EH (cell line): Measurements from ENCODE around the gene FIZ1.

Source experiments
- DNase-seq: peaks from one replicate; pipeline ENCODE4 v3.0.0-alpha.2; 2015; ENCODE audit warnings: low read depth

The FIZ1 gene

GRCh38 chr19:55635856-55636440 lies 36.6 kb upstream of the FIZ1 start:
- DNase-seq, result no peak

DNA sequence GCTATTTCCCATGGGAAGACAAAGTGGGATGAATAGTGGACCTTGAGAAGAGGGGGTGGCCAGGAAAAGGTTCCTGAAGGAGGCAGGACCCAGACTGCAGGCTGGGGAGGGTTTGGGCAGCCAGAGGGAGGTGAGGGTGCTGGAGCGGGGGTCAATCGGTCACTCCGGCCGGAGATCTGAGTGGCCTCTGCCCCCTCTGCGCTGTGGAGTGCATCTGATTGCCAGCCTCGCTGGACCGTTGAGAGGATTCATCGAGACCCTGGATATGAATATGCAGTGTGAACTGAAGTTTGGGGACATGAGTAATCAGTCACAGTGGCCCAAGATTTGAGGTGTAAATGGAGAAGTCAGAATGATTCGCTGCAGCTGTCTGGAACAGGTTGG lies 36.0 kb upstream of the FIZ1 start:
- DNase-seq, result no peak

GRCh38 chr19:55633861-55634260 lies 34.5 kb upstream of the FIZ1 start:
- no peak for DNase-seq

- DNase-seq, result peak; percentile 89
Observed at GRCh38 chr19:55632463-55632834, 33.1 kb upstream of the FIZ1 start.

DNA sequence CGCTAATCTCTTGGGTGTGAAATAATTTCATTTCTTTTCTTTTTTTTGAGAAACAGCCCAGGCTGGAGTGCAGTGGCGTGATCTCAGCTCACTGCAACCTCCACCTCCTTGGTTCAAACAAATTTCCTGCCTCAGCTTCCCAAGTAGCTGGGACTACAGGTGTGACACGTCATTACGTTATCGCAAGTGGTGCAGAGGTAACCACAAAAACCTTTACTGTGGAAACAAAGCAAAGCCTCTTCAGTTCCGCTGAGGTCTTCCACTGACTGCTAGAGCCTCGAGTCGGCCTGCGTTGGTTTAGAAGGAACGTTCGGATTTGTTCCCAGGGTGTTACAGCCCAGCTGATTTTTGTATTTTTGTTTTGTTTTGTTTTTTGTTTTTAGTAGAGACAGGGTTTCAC lies 27.0 kb upstream of the FIZ1 start:
- DNase-seq, result no peak

DNA sequence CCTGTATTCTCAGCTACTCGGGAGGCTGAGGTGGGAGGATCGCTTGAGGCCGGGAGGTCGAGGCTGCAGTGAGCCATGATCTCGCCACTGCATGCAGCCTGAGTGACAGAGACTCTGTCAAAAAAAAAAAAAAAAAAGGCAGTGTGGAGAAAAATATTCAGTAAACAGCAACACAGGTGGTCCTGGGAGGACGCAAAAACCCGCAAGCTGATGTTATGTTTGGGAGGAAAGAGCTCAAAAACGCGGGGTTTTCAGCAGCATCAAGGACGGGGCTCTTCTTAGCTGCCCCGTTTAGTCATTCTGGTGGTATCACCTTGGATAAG lies 25.6 kb upstream of the FIZ1 start:
- no peak for DNase-seq

GRCh38 chr19:55624109-55625003 lies 25.0 kb upstream of the FIZ1 start, which contains the start of gene ZNF784:
TSS of gene ZNF784 (minus strand) at chr19:55624566. CDS start at chr19:55624561, 5 bp downstream.
- peak; percentile 91 for DNase-seq

- DNase-seq, result no peak
Observed at GRCh38 chr19:55623561-55623960, 24.2 kb upstream of the FIZ1 start.

- DNase-seq, result no peak
Observed at GRCh38 chr19:55623130-55623529, 23.8 kb upstream of the FIZ1 start.

DNA sequence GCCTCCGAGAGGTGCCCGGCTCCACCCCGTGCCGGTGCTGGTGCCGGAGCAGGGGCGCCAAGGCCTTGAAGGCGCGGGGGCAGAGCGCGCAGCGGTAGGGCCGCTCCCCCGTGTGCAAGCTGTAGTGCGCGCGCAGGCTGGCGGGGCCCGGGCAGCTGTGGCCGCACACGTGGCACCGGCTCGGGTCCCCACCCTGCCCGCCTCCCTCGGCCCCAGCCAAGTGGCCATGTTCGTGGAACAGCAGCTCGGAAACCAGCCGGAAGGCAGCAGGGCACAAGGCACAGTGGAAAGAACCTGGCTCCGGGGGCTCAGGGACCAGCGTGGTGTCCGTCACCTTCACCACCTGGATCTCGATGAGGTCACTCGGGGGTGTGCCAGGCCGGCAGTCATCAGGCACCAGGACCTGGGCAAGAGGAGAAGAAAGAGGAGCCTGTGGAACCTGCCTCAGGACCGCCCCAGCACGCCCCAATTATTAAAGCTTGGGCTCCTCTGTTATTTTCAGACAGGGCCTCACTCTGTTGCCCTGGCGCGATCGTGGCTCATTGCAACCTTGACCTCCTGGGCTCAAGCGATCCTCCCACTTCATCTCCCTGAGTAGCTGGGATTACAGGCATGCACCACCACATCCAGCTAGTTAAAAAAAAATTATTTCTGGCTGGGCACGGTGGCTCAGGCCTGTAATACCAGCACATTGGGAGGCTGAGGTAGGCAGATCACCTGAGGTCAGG lies 23.1 kb upstream of the FIZ1 start:
- no peak for DNase-seq

DNA sequence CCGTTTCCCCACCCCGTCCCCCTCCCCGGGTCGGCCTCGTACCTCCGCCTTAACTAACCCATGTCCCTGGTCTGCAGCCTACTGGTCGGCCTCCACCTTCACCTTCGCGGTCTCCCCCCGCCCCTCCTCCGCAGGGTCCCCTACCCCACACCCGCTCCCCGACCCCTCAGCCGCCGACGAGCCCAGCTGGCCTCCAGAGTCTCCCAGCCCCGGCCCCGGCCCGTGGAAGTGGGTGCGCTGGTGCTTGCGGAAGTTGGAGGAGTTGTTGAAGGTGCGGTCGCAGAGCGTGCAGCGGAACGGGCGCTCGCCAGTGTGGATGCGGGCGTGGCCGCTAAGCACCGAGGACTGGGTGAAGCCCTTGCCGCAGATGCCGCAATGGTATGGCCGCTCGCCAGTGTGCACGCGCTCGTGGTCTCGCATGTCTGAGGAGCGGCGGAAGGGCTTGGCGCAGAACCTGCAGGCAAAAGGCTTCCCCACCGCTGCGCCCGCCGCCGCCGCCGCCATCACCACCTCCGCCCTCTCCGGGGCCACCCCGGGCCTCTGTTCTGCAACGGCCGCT lies 22.4 kb upstream of the FIZ1 start:
- DNase-seq, result no peak

DNA sequence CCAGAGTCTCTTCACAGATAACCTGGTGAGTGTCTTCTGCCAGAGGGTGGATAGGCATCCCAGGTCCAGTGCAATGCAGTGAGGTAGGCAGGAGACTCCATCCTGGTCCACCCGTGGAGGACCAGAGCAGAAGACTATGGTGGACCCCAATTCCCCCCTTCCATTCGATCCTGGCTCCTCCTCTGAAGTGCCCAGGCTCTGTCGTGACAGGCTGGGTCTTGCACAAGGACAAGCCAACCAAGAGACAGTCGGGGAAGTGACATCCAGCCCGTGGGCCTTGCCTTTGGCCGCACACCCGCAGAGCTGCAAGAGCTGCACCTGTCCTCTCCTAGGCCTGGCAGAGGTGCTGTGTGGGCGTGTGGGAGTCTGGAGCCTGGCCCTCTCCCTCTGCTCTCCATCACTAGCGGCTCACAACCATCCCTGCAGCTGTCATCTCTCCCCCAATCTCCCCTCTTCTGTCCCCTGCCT lies 21.9 kb upstream of the FIZ1 start:
- no peak for DNase-seq

DNA sequence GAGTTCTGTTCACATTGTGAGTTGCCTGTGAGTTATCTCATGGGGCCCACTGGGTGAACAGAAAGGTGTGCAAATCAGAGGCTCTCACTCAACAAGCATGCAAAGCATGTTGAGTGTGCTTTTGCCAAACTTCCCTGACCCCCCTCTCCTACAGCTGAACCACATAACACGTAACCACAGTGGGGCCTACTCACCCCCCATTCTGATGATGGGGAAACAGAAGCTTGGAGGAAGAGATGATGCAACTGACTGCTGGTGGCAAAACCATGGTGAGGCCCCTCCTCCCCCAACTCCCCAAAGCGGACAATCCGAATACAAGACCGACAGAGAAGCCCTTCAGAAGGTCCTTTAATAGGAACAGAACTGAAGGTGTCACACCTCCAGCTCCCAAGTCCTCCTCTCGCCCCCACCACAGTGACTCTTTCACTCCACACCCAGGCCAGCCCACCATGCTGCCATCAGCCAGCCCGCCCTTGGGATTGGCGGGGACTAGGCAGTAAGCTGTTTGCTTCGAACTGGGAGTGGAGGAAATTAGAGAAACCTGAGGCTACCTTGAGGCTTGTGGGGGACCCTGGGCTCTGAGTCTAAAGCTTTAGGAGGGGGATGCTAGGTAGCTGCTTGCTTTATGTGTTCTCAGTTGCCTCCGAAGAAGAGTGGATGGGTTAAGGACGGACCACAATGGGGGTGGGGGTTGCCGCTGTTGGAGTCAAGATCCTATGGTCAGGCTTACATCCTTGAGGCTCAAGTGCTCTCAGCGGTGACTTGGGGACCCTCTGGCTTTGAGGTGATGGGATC lies 21.3 kb upstream of the FIZ1 start:
- DNase-seq, result no peak

DNA sequence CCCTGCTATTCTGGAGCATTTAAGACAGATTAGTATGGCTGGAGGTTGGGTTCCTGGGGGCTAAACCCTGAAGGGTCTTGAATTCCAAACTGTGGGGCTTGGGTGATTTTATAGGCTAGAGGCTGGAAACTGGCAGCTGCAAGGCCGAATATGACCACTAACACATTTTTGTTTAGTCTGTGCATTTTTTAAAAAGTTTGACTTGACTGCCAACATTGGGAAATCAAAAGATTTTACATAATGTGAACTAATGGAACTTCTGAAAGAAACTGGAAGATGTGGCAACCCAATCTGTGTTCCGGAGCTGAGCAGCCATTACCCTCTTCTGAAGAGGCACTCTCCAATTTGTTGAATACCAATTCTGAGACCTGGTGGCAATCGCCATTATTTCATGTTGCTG lies 20.0 kb upstream of the FIZ1 start:
- DNase-seq, result peak; percentile 39

GRCh38 chr19:55618426-55618825 lies 19.1 kb upstream of the FIZ1 start:
- no peak for DNase-seq

GRCh38 chr19:55617426-55617825 lies 18.1 kb upstream of the FIZ1 start:
- no peak for DNase-seq

GRCh38 chr19:55616395-55616875 lies 17.1 kb upstream of the FIZ1 start:
- no peak for DNase-seq

GRCh38 chr19:55615543-55616394 lies 16.5 kb upstream of the FIZ1 start:
- DNase-seq, result no peak

- no peak for DNase-seq
Observed at GRCh38 chr19:55614711-55615542, 15.6 kb upstream of the FIZ1 start.
